Stimulated activated CD4-positive, alpha-beta T cell treated with anti-CD3 and anti-CD28 coated beads, Interleukin-2, amount 100 ng/mL, for 24 hours (primary cell): Measurements from ENCODE around the gene DEPDC5.
A peak's percentile ranks its signal among the peaks of the same experiment; 100 is the strongest.
"Not testable (repeated sequence)": the region's sequence is repeated elsewhere in the genome, so short reads cannot be mapped to it uniquely, and the experiment has no call there.

ENCODE experiments used
- DNase-seq, 2 donors: peaks; one replicate each; pipeline ENCODE4 v3.0.0-alpha.2; 2020

The DEPDC5 gene

GRCh38 chr22:31753634-31754501 is at the start of gene DEPDC5:
Gene DEPDC5 (plus strand): TSS chr22:31754019. CDS start chr22:31754922, 903 bp downstream.
- DNase-seq = peak; percentile 96 to 97

DNA sequence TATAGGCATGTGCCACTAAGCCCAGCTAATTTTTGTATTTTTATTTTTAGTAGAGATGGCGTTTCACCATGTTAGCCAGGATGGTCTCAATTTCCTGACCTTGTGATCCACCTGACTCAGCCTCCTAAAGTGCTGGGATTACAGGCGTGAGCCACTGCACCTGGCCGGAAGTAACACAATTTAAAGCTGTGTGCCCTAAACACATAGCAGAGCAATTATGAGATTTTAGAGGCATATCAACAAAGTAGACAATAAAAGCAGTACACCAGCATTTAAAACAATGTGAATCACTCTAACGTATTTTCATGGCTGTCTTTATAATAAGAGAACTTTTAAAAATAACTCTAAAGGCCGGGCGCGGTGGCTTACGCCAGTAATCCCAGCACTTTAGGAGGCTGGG is 46.3 kb upstream of the DEPDC5 start:
- DNase-seq = no peak

DNA sequence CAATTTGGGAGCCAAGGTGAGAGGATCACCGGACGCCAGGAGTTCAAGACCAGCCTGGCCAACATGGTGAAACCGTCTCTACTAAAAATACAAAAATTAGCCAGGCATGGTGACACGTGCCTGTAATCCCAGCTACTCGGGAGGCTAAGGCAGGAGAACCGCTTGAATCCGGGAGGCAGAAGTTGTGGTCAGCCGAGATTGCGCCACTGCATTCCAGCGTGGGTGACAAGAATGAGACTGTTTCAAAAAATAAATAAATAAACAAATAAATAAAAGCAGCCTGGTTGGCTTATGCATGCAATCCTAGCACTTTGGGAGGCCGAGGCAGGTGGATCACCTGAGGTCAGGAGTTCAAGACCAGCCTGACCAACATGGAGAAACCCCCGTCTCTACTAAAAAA is 42.6 kb upstream of the DEPDC5 start:
- not testable (repeated sequence) for DNase-seq

DNA sequence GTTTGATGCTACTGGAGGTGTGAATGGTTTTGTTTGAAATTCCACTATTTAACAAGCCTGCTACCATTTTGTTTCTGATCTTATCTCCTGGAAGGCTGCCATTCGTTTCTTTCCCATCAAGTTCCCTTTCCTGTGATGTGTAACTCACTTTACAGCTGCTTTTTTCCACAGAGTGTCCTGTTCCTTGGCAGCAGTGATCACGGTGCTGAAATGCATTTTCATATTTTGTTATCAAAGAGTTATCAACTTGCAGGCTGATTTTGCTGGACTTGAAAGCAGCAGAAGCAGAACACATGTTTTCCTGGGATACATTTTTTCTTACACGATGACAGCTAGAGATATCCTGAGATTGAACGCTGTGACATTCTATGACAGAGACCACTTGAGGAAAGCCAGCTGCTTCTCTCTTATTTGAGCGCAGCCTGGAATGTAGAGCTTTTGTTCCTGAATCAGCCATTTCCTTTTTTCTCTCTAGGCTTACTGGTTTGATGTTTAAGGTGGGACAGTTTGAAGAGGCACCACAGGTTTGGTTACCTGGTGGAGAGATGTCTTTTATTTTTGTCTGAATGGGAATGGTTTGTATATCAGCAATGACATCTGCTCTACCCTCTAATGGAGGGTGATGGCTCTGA is 38.6 kb upstream of the DEPDC5 start:
- no peak for DNase-seq

DNA sequence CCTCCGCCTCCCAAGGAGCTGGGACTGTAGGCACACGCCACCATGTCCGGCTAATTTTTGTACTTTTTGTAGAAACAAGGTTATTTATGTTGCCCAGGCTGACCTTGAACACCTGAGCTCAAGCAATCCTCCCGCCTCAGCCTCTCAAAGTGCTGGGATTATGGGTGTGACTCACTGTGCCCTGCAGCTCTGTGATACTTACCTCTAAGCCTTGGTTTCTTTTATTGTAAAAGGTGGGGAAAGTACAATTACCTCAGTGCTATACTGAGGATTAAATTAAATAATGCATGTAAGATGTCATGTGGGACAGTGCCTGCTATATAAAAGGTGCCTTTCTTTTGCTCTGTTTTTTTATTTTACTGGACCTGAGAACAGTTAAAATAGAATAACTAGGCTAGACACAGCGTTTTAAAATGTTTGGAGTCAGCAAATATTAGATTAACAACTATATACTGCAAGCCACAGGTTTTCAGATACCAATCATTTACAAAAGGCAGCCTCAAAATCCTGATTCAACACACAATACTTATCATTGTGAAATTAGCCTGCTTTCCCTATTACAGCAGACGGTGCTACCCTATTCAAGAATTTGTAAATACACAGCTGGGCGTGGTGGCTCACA is 33.9 kb upstream of the DEPDC5 start:
- DNase-seq = no peak

- DNase-seq = no peak
These were observed 30.1 kb upstream of the DEPDC5 start for GRCh38 chr22:31723723-31724122.

- DNase-seq = no peak
These were observed 27.1 kb upstream of the DEPDC5 start for GRCh38 chr22:31726692-31727091.

- no peak for DNase-seq
These were observed 25.0 kb upstream of the DEPDC5 start for GRCh38 chr22:31728857-31729256.

DNA sequence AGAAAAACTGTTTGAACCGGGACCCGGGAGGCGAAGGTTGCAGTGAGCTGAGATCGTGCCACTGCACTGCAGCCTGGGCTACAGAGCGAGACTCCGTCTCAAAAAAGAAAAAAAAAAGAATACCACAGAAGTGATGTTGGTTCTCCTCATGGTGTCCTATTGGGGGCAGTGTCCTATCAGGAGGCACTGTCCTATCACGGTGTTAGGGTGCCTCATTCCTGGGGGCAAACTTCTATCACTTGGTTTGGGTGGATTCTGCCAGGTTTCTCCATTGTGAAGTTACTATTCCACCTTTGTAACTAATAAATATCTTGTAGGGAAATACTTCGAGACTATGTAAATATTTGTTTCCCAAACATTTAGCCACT is 23.5 kb upstream of the DEPDC5 start:
- DNase-seq = no peak

DNA sequence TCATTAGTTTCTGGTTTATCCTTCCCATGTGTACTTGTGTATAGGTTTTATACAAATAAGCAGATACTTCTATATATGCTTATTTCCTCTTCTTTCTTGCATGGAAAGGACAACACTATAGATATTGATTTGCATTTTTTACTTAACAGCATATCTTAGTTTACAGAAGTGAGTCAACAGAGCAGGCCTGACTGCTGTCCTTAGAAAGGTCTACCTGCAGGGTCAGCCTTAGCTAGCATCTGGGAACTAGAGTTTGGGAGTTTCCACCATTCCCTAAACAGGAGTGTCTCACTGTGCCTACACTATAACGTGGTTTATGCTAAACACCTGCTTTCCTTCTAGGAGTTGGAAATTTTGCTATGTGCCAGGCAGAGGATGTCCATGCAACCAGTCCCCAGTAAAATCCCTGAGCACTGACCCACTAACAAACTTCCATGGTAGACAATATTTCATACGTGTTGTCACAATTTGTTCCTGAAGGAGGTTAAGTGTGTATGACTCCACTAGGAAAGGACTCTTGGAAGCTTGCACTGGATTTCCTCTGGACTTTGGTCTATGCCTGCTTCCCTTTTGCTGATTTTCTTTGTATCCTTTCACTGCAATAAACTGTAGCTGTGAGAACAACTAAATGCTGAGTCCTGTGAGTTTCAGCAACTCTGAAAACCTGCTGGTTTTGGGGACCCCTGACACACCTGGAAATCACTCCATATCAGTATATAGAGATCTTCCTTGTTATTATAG is 21.6 kb upstream of the DEPDC5 start:
- no peak for DNase-seq

GRCh38 chr22:31733580-31734079 is 20.2 kb upstream of the DEPDC5 start:
- DNase-seq = no peak

DNA sequence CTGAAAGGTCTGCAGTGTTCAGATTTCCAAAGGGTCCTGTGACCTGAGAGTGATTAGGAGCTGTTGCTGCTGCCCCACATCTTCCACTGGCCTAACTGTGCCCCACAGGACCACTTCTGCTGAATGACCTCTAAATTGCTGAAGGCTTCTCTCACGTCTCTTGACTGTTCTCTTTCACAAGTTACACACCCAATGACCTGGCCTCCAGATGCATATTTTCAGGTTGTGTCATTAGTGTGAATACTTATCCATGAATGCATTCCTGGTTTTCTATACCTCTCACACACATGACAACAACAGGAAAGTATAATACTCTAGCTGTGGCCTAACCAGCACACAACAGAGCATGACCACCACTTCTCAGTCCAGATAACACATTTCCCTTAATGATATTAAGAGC is 19.3 kb upstream of the DEPDC5 start:
- no peak for DNase-seq

DNA sequence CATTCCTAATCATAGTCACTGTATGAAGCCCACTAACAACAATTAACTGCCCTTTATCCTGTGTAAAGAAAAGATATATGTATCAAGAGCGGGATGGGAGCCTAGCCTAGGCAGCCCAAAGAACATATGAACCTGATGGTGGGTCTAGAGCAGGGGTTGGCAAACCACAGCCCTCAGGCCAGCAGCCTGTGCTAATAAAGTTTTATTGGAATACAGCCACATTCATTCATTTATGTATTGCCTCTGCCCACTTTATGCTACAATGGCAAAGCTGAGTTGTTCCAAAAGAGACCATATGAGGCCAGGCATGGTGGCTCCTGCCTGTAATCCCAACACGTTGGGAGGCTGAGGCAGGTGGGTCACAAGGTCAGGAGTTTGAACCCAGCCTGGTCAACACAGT is 17.4 kb upstream of the DEPDC5 start:
- no peak for DNase-seq

DNA sequence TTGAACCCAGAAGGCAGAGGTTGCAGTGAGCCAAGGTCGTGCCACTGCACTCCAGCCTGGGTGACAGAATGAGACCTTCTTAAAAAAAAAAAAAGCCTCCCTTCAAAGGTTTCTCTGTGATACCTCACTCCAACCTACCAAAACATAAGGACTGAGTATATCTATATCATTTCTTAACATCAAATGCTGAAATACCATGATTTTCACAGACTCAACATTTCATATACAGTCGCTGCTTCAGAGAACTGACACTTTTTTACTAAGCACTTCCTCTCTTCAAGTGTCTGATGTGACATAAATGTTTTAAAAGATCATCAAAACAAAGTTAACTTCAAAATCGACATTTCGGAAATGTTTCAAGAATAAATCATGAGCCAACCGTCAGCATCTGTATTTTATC is 15.9 kb upstream of the DEPDC5 start:
- no peak for DNase-seq

DNA sequence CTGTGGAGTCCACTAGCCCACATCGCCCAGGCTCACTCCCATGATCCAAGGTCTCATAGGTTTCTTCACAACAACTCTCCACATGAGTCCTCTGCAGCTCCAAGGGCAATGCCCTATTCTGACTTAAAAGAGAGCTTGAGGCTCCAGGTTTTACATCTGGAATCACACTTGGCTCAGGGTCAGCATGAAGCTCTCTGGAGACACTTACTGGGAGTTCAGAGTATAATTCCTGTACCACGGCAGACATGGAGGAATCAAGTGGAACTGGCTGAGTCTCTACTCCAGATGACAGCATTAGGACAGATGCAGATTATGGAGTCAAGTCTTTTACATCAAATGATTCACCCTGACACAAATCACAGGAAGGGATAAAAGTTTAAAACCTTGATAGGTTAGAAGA is 15.3 kb upstream of the DEPDC5 start:
- no peak for DNase-seq

DNA sequence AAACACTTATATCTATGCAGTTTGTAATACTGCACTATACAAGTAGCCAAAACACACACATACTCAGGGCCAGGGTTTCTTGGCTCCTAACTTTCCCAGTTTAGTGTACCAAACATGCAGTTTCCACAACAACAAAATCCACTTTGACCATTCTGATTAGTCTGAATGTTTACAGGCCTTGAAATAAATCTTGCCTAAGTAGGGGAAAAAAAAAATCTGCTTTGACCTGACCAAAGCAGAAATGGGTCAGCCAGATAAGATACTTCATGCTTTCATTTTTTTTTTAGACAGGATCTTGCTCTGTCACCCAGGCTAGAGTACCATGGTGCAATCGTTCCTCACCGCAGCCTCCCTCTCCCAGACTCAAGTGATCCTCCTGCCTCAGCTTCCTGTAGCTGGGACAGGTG is 14.0 kb upstream of the DEPDC5 start:
- DNase-seq = no peak

DNA sequence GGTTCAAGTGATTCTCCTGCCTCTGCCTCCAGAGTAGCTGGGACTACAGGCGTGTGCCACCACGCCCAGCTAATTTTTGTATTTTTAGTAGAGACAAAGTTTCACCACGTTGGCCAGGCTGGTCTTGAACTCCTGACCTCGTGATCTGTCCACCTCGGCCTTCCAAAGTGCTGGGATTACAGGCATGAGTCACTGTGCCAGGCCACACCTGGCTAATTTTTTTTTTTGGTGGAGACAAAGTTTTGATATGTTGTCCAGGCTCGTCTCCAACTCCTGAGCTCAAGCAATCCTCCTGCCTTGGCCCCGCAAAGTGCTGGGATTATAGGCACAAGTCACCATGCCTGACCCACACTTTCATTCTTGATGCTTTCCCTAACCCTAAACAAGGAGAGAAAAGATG is 13.5 kb upstream of the DEPDC5 start:
- not testable (repeated sequence) for DNase-seq

GRCh38 chr22:31742115-31742514 is 11.7 kb upstream of the DEPDC5 start:
- no peak for DNase-seq

DNA sequence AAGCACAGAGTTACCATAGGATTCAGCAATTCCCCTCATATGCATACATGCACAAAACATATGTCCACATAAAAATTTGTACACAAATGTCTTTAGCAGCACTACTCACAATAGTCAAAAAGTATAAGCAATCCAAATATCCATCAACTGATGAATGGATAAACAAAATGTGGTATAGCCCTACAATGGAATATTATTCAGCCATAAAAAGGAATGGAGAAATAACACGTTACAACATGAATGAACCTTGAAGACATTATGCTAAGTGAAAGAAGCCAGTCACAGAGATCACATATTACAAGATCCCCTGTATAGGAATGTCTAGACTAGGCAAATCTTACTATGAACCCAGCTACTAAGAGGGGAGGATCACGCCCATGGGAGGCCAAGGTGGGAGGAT is 11.1 kb upstream of the DEPDC5 start:
- DNase-seq = no peak

GRCh38 chr22:31743871-31744270 is 9.9 kb upstream of the DEPDC5 start:
- DNase-seq = no peak

GRCh38 chr22:31747441-31747840 is 6.4 kb upstream of the DEPDC5 start:
- DNase-seq = no peak

- DNase-seq = no peak
These were observed 5.3 kb upstream of the DEPDC5 start for GRCh38 chr22:31748490-31748889.
